Tibial nerve (tissue), 4 donors: ENCODE measurements around the gene PTPRJ.

Source experiments
- CTCF ChIP-seq, 5 experiments: fragments of 200-600 bp in 3 of 5; fragments of 450-650 bp in 2 of 5; sonication (generic) in 3 of 5; IDR thresholded peaks; one replicate each; pipeline ENCODE4 v1.5.1; 2016 to 2019; ENCODE audit warnings: antibody characterized with exemption in 5 of 5, mild to moderate bottlenecking in 3 of 5, moderate library complexity in 2 of 5
- EP300 ChIP-seq, 2 donors: sonication (generic); formaldehyde crosslinking; IDR thresholded peaks; one replicate each; pipeline ENCODE4 v1.6.1; 2017; ENCODE audit warnings: antibody characterized with exemption in 2 of 2, mild to moderate bottlenecking in 1 of 2
- POLR2A ChIP-seq, 2 donors: fragments of 450-650 bp; IDR thresholded peaks; one replicate each; pipeline ENCODE4 v1.6.1; 2017; ENCODE audit warnings: antibody characterized with exemption in 2 of 2, mild to moderate bottlenecking in 2 of 2, moderate library complexity in 2 of 2

GRCh38 chr11:48087974-48088681 lies 107.8 kb downstream of the PTPRJ start:
- no peak for TF ChIP-seq CTCF (IDR thresholded peaks at IDR 0.05)
- no peak for TF ChIP-seq POLR2A (IDR thresholded peaks at IDR 0.05)
- no peak for TF ChIP-seq EP300 (IDR thresholded peaks at IDR 0.05)
